ENCODE results near the gene CDC42BPA. TPM values are rescaled to one million over a fixed set of nuclear protein-coding genes. Genes with fewer than 3 reads are reported as not detected.

The CDC42BPA gene
- total and polyA plus RNA-seq, 4 experiments from 2014 or later: 0.49 to 0.72 TPM; not detected in 2

DNA sequence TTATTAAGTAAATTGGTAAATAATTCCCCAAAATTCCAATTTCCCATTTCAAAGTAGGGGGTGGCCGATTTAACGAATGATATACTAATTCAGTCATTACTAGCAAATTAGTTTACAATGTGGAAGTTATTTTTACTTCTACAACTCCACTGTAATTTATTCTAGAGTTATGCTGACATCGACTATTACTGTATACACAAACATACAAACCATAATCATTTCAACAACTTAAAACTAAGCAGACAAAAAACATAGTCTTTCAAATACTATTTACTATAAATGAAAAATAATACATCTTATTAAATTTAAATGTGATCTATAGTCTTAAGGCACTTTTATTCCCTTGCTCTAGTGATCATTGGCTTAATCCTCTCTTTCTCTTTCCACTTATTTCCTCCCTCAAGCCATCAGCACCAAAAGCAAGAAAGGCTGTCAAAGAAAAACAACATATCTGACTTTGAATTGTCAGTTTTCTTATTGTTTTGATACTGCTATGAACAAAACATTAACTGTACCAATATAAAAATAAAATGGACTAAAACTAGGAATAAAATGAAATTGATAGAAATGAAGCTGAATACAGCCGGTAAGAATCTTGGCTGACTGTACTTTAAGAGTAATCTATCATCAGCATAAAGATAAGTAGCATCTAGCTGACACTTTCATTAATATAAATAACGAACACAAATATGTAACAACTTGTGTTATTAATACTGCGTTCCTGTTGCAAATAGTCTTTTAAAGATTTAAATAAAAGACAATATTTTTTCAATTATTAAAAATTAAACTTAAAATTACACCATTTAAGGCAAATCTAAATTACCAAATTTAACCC, 4.1 kb downstream of the CDC42BPA start:
- Mint-ChIP-seq H3K9me3 (peaks cover 0 to 13% (median 4%) of the 10 kb centered on the region in 8 donors), H3K4me3 (no peak overlapping the region), H3K4me1 (peaks cover 3 to 8% (median 4%) of the 10 kb centered on the region in 4 donors), H3K27me3 (peaks cover 32 to 37% of the 10 kb centered on the region in 2 donors), H3K36me3 (no peaks in the 10 kb centered on the region), H3K27ac (no peak overlapping the region)
- no peak overlapping the region for H3K27ac ChIP-seq (ENCODE audit: low read depth, low read length)
- H3K36me3 ChIP-seq (ENCODE audit: insufficient read depth, low read length): no peaks in the 10 kb centered on the region
- peaks cover 26% of the 10 kb centered on the region for H3K27me3 ChIP-seq (ENCODE audit: insufficient read depth, low read length)
- CTCF ChIA-PET (ENCODE audit: partially characterized antibody): no interaction called here
- no peak overlapping the region for H3K4me3 ChIP-seq (ENCODE audit: low read length in 2 of 2)
- no peak for DNase-seq
- peaks cover 7% of the 10 kb centered on the region for H3K4me1 ChIP-seq (ENCODE audit: insufficient read depth, low read length)
- no peaks in the 10 kb centered on the region for H3K9me3 ChIP-seq (ENCODE audit: control insufficient read depth in 1 of 2, low read length in 2 of 2)
- intact Hi-C loops (cut with micrococcal nuclease): no loop called here
- POLR2A ChIA-PET (ENCODE audit: partially characterized antibody): no interaction called here

DNA sequence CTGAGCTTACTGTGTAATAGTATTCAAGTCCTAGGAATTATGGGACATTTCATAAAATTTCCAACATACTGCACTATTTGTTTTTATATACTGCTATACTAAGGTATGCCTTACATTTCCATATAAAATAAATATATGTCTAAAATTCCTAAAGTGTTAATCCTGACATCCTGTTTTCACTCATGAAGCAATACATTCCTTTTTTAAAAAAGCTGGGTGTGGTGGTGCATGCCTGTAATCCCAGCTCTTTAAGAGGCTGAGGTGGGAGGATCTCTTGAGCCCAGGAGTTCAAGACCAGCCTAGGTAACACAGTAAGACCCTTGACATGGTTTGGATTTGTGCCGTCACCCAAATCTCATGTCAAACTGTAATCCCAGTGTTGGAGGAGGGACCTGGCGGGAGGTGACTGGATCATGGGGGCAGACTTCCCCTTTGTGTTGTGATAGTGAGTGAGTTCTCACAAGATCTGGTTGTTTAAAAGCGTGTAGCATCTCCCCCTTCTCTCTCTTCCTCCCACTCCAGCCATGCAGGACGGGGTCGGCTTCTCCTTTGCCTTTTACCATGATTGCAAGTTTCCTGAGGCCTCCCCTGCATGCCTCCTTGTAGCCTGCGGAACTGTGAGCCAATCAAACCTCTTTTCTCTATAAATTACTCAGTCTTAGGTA, 5.8 kb downstream of the CDC42BPA start:
- peaks cover 0 to 13% (median 5%) of the 10 kb centered on the region in 8 donors for H3K9me3 Mint-ChIP-seq
- Histone ChIP-seq H3K27me3 (ENCODE audit: insufficient read depth, low read length) (peaks cover 20% of the 10 kb centered on the region), H3K36me3 (ENCODE audit: insufficient read depth, low read length) (no peaks in the 10 kb centered on the region), H3K4me1 (ENCODE audit: insufficient read depth, low read length) (peaks cover 4% of the 10 kb centered on the region), H3K4me3 (ENCODE audit: low read length in 2 of 2) (no peak overlapping the region), H3K9me3 (ENCODE audit: control insufficient read depth in 1 of 2, low read length in 2 of 2) (no peaks in the 10 kb centered on the region), H3K27ac (ENCODE audit: low read depth, low read length) (no peak overlapping the region)
- no peak overlapping the region for H3K4me3 Mint-ChIP-seq
- CTCF ChIA-PET (ENCODE audit: partially characterized antibody): interaction anchor here (0.6 kb wide), 1 partner anchor 14 kb away, joined by 3 read pairs; no protein-coding TSS in a partner anchor
- DNase-seq: no peak
- H3K4me1 Mint-ChIP-seq: peaks cover 0 to 3% (median 2%) of the 10 kb centered on the region in 4 donors
- no peak overlapping the region for H3K27ac Mint-ChIP-seq
- POLR2A ChIA-PET (ENCODE audit: partially characterized antibody): no interaction called here
- peaks cover 30 to 34% of the 10 kb centered on the region in 2 donors for H3K27me3 Mint-ChIP-seq
- no peaks in the 10 kb centered on the region for H3K36me3 Mint-ChIP-seq
- intact Hi-C loops (cut with micrococcal nuclease): no loop called here

DNA sequence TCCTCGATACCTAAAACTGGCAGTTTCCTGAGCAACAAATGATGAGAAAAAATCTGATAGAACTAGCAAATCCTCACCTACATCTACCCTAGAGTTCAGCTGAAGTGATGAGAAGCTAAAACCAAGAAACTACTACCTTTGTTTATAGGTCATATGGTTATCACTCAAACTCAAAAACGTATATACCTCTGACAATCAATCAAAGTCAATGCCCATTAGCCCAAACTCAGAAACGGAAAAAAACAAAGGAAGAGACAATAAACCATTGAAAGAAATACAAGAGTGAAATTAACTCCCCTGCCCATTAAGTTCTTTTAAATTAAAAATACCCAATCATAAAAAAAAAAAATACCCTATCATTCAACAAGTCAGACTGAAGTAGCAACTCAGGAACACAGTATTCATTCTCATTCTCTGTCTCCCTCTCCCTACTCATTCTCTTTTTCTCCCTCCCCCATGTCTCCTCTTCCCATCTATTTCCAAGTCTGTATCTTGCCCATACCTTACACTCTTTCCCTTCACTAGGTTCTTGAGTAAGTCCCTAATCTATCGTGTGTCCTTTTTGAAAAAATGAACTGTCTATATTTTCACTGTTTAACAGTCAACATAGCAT, 6.8 kb downstream of the CDC42BPA start:
- Mint-ChIP-seq H3K27ac (no peak overlapping the region), H3K4me1 (no peaks in the 10 kb centered on the region), H3K36me3 (no peaks in the 10 kb centered on the region), H3K4me3 (no peak overlapping the region), H3K27me3 (peaks cover 24 to 29% of the 10 kb centered on the region in 2 donors), H3K9me3 (peaks cover 0 to 9% (median 4%) of the 10 kb centered on the region in 8 donors)
- Histone ChIP-seq H3K4me3 (ENCODE audit: low read length in 2 of 2) (no peak overlapping the region), H3K27me3 (ENCODE audit: insufficient read depth, low read length) (peaks cover 12% of the 10 kb centered on the region), H3K27ac (ENCODE audit: low read depth, low read length) (no peak overlapping the region), H3K4me1 (ENCODE audit: insufficient read depth, low read length) (no peaks in the 10 kb centered on the region), H3K36me3 (ENCODE audit: insufficient read depth, low read length) (no peaks in the 10 kb centered on the region), H3K9me3 (ENCODE audit: control insufficient read depth in 1 of 2, low read length in 2 of 2) (no peaks in the 10 kb centered on the region)
- no peak for DNase-seq
- intact Hi-C loops (cut with micrococcal nuclease): no loop called here
- ChIA-PET POLR2A (ENCODE audit: partially characterized antibody) (no interaction called here), CTCF (ENCODE audit: partially characterized antibody) (no interaction called here)

DNA sequence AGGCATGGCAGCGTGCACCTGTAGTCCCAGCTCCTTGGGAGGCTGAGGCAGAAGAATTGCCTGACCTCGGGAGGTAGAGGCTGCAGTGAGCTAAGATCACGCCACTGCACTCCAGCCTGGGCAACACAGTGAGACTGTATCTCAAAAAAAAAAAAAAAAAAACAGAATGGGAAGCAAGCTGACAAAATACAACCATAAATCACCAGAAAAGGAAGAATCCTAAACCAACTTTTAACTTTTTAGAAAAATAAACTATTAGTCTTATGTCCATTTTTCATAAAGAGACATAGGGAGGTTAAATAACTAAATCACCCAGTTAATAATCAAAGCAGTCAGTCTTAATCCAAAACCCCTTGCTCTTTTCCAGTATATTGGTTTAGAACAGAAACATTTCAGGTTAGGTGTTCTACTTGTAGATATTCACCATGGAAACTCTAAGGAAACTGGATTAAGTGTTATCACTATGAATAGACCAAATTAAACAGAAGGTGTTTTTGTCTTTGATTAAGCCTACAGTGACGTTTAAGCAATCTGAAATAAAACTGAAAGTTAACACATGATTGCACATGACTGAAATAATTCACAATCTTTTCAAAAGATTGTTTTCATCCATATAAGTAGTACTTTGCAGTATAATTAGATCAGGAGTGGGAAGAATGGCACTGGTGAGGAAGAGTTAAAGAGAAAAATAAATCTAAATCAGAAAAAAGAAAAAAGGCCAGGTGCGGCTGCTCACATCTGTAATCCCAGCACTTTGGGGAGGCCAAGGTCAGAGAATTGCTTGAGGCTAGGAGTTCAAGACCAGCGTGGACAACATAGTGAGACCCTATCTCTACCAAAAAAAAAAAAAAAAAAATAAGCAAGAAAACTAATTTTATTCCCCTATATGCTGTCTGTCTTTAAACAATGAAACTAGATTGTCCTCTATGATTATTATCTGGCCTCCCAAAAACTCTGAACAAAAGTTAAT, 9.6 kb downstream of the CDC42BPA start:
- intact Hi-C loops (cut with micrococcal nuclease): no loop called here
- H3K4me1 Mint-ChIP-seq: no peaks in the 10 kb centered on the region
- ChIA-PET CTCF (ENCODE audit: partially characterized antibody) (no interaction called here), POLR2A (ENCODE audit: partially characterized antibody) (no interaction called here)
- H3K27me3 Mint-ChIP-seq: peaks cover 19 to 22% of the 10 kb centered on the region in 2 donors
- H3K4me1 ChIP-seq (ENCODE audit: insufficient read depth, low read length): no peaks in the 10 kb centered on the region
- peaks cover 12% of the 10 kb centered on the region for H3K27me3 ChIP-seq (ENCODE audit: insufficient read depth, low read length)
- no peaks in the 10 kb centered on the region for H3K9me3 ChIP-seq (ENCODE audit: control insufficient read depth in 1 of 2, low read length in 2 of 2)
- no peaks in the 10 kb centered on the region for H3K36me3 ChIP-seq (ENCODE audit: insufficient read depth, low read length)
- H3K4me3 Mint-ChIP-seq: no peak overlapping the region
- H3K27ac ChIP-seq (ENCODE audit: low read depth, low read length): no peak overlapping the region
- H3K9me3 Mint-ChIP-seq: peaks cover 0 to 2% (median 0%) of the 10 kb centered on the region in 8 donors
- no peaks in the 10 kb centered on the region for H3K36me3 Mint-ChIP-seq
- DNase-seq: no peak
- no peak overlapping the region for H3K4me3 ChIP-seq (ENCODE audit: low read length in 2 of 2)
- H3K27ac Mint-ChIP-seq: no peak overlapping the region

DNA sequence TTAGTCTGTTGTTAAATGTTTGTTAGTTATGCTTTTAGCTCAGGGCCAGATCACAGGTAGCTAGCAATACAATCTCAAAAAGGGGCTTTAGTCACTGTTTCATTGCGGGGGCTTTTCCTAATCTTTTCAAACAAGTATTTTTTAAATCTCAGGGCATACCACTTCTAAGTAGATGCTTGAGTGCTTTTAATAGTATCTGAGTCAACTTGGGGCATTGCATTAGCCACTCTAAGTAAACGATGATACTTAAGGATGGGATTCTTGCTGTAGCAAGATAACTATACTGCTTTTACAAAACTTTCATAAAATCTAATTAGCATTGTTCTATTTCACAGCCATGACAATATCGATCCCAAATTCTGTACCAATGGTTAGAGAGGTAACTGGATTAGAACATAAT, 11.6 kb downstream of the CDC42BPA start:
- Mint-ChIP-seq H3K4me3 (no peak overlapping the region), H3K4me1 (no peaks in the 10 kb centered on the region), H3K36me3 (no peaks in the 10 kb centered on the region), H3K9me3 (peaks cover 0 to 2% (median 0%) of the 10 kb centered on the region in 8 donors), H3K27me3 (peaks cover 14 to 19% of the 10 kb centered on the region in 2 donors), H3K27ac (no peak overlapping the region)
- no peaks in the 10 kb centered on the region for H3K9me3 ChIP-seq (ENCODE audit: control insufficient read depth in 1 of 2, low read length in 2 of 2)
- no peaks in the 10 kb centered on the region for H3K4me1 ChIP-seq (ENCODE audit: insufficient read depth, low read length)
- no peaks in the 10 kb centered on the region for H3K36me3 ChIP-seq (ENCODE audit: insufficient read depth, low read length)
- no peaks in the 10 kb centered on the region for H3K27me3 ChIP-seq (ENCODE audit: insufficient read depth, low read length)
- POLR2A ChIA-PET (ENCODE audit: partially characterized antibody): no interaction called here
- DNase-seq: no peak
- H3K27ac ChIP-seq (ENCODE audit: low read depth, low read length): no peak overlapping the region
- CTCF ChIA-PET (ENCODE audit: partially characterized antibody): no interaction called here
- intact Hi-C loops (cut with micrococcal nuclease): no loop called here
- no peak overlapping the region for H3K4me3 ChIP-seq (ENCODE audit: low read length in 2 of 2)

DNA sequence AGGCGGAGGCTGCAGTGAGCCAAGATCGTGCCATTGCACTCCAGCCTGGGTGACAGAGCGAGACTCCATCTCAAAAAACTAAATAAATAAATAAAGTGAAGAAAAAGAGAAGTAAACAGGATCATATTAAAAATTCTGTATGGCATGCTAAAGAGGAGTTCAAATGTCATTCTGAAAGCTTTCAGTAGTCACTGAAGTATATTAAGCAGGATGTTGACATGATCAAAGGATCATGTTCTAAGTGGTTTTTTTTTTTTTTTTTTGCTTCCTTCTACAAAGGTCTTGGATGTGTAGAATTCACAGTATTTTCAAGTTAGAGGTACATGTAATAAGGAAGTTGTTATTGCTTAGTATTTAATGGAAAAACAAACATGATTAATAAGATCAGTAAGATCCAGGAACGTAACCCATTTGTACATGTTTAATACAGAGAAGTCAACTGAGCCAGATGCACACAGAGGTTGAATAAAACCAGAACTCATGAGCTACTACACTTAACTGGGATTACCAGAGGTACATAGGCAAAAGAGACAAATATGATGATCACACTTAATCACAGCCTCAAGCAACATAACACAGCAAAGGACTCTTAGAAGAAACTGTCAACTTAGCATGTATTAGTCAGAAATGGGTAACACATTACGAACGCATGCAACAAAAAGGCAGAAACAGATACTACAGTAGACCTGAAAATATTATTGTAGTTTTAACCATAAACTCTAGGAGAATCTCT, 12.2 kb downstream of the CDC42BPA start:
- CTCF ChIA-PET (ENCODE audit: partially characterized antibody): no interaction called here

More for the DNA sequence above, 12.2 kb downstream of the CDC42BPA start:
- intact Hi-C loops (cut with micrococcal nuclease): no loop called here
- no peaks in the 10 kb centered on the region for H3K27me3 ChIP-seq (ENCODE audit: insufficient read depth, low read length)
- no peak for DNase-seq
- Mint-ChIP-seq H3K27ac (no peak overlapping the region), H3K4me3 (no peak overlapping the region), H3K36me3 (no peaks in the 10 kb centered on the region), H3K9me3 (peaks cover 0 to 2% (median 0%) of the 10 kb centered on the region in 8 donors), H3K4me1 (no peaks in the 10 kb centered on the region), H3K27me3 (peaks cover 10 to 13% of the 10 kb centered on the region in 2 donors)
- no peaks in the 10 kb centered on the region for H3K9me3 ChIP-seq (ENCODE audit: control insufficient read depth in 1 of 2, low read length in 2 of 2)
- no peak overlapping the region for H3K27ac ChIP-seq (ENCODE audit: low read depth, low read length)
- H3K4me3 ChIP-seq (ENCODE audit: low read length in 2 of 2): no peak overlapping the region
- H3K36me3 ChIP-seq (ENCODE audit: insufficient read depth, low read length): no peaks in the 10 kb centered on the region
- POLR2A ChIA-PET (ENCODE audit: partially characterized antibody): no interaction called here
- no peaks in the 10 kb centered on the region for H3K4me1 ChIP-seq (ENCODE audit: insufficient read depth, low read length)

Data from CD4-positive, alpha-beta memory T cell (primary cell).